ENCODE measurements around the gene MED27. TPM values are rescaled to one million over a fixed set of nuclear protein-coding genes. Genes with fewer than 3 reads are reported as not detected.
A peak's percentile ranks its signal among the peaks of the same experiment; 100 is the strongest.
"Not testable (repeated sequence)": the region's sequence is repeated elsewhere in the genome, so short reads cannot be mapped to it uniquely, and the experiment has no call there.

The MED27 gene
- total RNA-seq, 1 donor from 2014 or later, result 17.9 TPM

DNA sequence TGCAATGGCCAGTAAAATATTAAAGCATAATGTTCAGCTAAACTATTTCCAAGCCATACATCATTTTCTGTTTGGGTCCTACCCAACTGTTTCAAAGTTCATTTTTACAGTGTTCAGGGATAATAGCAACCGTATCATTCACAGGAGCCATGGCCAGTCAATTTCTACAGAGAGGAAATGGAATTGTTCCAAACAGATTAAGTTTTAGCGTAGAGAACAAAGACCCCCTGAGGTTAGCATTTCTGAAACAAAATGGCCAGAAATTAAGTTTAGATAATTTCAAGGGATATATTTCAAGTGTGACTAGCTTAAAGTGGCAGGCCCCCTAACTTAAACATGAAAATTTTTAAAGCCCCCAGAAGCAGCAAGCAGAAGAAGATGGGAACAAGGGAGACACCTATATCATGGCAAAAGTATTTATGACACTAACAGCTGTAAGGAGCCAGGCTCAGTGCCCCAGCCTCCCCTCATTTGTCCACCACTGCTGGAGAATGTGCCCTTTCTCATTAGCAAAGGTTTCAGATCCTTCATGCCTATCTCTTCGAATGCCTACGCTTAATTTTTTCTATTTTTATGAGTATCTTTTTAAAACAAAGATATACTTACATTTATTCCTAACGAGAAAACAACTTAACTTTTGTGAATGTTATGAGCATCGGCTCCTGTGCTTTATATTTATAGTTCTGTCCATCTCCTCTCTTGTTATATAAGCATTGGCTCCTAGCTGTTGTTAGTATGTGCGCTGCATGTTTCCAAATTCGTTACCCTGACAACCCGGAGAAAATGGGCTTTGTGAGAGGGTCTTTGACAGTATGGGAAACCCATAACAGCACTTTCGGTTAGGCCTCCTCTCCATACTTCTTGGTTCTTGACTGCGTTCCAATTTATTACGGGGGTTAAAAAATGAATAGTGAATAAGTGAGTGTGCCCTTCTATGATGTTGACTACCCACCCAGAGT is 116.3 kb downstream of the MED27 start:
- ATAC-seq, result no peak

DNA sequence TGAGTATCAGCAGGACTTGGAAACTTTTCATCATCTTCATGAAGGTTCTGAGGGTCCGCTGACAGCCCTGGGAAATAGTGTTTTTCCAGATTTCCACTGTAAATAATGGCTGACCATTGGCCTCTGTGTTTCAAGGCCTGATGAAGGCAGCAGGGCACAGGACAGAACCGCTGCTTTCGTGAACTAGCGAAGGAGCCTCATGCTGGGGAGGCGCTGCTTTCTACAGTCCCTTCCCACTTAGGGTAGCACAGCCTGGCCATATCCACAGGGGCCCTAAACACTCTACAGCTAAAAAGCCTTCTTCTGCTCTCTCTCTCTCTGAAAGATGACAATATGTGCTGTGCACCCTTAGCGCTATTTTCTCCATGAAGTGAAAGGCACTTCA is 118.2 kb downstream of the MED27 start:
- ATAC-seq, result no peak

DNA sequence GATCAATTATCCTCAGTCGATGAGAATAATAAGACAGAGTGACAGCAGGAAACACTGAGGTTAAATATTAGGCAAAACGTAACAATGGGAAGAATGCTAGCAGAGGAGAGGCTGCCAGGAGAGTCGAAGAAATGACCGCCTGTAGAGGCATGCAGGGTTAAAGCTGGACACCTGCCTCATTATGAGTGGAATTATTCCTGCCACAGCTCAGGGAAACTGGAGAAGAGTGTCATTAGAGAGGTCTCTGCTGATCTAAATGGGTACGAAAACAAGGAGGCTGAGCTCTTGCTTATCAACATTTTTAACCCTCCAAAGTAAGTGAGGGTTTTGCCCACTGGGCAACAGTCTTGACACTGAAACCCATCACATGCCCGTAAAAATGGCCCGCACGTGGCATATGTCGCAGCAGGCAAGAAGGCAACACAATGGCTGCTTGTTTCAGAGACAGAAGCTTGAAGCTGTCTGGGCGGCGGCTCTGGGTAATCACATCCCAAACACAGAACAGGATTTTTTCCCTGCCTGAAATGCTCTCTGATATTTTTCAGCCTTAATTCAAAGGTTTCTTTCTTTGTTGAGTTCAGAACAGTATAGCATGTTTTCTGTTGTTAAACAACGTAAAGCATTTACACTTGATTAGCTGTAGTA is 118.7 kb downstream of the MED27 start:
- peak; percentile 37 for ATAC-seq

DNA sequence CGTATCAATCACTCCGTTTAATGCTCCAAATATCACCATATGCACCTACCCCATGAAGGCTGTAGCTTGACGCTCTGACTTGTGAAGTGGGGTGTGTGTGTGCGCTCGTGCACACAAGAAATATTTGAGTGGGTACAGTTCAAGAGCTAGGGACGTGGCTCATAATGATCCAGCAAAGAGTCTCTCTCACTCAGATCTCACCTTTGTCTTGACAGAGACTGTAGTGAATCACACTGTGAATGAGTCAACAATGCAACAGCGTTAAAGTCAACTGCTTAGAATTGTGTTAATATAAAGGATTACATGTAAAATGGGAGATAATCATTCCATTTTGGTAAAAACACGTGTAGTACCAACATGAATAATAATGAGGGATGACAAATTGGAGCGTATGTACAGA is 119.4 kb downstream of the MED27 start:
- peak; percentile 77 for ATAC-seq

DNA sequence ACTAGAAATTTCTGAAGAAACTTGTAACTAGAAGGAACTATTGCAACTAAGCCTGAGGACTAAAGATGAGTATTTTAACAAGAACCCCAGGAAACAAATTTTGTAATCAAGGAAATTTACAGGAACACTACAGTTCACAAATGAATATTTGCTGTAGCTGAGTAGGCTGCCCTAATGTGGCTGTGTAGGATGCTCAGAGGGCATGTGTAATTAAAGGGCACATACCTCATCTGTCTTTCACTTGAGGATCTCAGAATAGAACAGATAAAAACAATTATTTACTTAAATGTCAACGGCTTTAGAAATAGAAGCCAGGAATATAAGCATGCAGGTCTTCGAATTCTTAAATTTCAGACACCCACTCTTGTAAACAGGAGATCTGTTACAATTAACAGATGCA is 119.8 kb downstream of the MED27 start:
- ATAC-seq, result no peak

DNA sequence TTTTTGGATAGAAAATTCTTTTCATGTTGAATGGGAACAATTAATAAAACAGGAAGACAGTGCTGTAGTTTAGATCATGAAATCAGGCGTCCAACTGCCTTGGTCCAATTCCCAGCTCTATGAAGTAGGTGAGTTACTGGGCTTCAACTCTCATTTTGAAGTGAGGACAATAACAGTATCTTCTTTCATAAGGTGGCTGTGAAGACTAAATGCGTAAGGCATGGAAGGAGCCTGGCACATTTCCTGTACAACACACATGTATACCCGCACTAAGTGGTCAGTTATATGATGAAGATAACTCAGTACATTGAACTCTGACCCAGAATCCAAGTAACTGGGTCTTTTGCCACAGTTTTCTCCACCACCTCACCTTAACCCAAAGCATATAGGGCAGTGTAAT is 120.6 kb downstream of the MED27 start:
- no peak for ATAC-seq

DNA sequence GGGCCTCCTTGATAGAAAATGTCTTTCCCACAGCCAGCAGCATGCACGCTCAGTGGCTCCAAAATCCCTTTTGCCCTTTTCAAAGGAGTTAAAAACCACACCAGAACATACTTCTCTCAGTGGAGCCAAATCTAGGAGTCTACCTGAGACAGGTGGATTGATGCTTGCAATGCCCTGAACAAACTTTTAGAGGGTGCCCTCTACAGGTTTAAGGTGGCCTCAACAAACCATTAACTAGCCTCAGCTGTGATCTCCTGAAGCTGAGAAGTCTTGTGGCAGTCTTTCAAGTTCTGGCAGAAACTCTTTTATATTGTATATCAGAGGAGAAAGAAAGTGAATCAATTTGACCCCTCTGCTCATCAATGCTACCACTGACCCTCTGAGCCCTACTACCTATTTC is 125.4 kb downstream of the MED27 start:
- ATAC-seq, result peak; percentile 53

DNA sequence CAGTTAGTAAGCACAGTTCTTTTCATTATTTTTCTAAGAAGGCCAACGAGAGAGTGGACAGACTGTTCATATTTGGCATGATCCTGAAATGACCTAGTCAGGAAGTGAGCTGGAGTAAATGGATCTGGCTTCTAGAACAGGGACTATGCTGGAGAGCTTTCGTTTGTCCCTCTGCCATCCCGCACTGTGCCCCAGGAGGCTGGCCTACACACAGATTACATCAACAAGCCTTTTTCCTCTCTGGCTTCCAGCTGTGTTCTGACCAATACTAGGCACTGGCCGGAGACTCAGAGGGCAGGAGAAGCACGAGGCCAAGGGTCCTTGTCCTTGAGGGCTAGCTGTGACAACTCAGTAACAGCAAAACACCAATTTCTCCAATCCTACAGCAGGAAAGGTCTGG is 127.8 kb downstream of the MED27 start:
- ATAC-seq, result no peak

DNA sequence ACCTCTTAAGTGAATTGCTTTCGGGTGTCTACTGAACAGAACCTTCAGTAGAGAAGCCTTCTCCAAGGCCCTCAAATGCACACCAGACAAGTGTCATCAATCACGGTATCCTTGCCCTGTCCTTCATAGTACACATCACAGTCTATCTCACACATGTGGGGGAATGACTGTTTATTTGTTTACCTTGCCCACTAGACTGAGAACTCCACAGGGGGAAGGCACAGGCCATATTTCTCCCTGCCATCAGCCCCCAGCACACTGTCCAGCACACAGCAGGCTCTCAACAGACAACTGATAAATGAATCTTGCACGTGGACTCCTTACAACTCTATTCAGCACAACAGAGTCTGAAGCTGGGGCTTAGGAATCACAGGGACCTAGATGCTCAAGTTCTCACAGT is 128.5 kb downstream of the MED27 start:
- no peak for ATAC-seq

DNA sequence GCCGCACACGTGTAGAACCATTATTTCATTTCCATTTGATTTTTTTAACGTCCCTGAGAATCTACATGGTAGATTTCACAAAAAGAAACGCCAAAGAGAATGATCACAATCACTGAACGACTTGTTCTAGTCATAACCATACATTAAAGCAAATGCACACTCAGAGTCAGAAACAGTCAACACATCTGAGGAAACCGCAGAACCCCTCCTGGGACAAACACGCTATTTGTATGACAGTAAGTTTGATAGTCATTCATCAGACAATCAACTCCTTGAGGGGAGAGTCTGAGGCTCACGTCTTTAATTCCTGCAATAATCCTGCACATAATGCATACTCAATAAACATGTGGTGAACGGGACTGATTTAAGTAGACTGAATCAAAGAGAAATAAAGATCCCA is 129.2 kb downstream of the MED27 start:
- no peak for ATAC-seq

DNA sequence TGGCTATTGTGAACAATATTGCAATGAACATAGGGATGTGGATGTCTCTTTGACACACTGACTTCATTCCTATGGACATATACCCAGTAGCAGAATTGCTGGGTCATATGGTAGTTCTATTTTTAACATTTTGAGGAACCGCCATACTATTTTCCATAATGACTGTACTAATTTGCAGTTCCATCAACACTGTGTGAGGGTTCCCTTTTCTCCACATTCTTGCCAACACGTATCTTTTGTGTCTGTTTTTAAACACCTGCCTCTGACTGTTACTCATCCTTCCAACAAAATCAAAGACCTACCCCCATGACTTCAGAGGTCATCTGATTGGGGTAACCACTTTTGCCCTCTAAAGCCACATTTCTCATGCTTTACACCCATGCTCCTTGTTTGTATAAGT is 133.5 kb downstream of the MED27 start:
- ATAC-seq, result no peak

DNA sequence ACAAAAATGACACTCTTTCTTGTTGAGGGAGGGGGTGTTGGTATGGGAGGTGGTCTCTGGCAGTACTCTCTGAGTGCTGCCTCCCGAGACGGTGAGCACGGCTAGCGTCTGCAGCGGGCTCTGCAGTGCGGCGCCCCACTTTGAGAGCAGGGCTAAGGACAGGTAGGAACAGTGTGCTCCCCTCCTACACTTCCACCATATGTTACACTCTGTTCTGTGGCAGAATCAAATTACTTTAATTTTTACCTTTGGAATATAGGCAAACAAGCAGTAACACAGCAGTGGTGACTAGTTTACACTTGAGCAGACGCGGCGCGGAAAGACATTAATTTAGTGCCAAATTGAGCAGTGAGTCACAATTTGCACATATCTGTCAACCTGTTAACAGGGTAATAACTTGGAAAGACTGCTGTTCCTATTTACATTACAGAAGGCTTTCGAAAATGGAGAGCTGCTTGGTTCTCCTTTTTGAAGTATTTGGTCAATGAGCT is 136.3 kb downstream of the MED27 start:
- ATAC-seq, result peak; percentile 84

DNA sequence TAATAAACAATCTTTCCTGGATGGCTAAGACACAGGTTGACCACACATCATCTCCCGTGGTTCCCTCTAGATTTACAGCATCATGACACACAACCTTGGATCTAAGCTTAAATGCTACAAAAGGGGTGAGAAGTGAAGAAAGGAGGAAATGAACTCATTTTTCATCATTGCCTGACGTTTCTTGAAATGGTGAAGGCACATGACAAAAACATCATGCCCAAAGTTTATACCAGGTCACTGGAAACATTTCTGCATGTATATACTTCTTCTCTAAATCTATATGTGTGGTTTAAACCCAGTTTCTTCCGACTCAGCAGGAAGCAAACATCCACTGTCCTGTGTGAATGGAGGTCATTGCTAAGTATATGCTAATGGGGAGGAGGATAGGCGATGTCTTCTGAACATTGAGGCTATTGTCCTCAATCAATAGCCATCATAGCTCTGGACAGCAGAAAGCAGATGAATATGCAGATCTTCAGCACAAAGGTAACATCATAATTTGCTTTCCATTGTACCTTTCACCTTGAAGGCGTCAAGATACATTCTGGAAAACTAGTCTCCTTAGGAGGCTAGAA is 137.4 kb downstream of the MED27 start:
- no peak for ATAC-seq

DNA sequence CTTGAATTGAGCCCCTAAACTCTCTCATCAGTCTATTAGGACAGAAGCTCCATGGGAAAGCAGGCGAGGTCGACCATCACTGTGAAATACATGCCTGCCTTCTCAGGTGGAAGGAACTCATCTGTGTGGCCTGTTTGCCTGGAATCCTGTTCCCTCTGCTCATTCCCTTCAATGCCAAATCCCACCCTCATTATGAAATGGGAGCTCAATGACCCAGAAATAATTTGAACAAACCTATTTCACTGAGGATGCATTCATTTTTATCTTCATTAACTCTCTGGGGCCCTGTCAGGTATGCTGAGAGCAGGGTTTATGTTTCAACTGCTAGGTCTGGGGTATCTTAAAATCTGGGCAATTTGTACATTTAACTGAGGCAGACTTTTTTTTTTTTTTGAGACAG is 142.2 kb downstream of the MED27 start:
- ATAC-seq, result no peak

DNA sequence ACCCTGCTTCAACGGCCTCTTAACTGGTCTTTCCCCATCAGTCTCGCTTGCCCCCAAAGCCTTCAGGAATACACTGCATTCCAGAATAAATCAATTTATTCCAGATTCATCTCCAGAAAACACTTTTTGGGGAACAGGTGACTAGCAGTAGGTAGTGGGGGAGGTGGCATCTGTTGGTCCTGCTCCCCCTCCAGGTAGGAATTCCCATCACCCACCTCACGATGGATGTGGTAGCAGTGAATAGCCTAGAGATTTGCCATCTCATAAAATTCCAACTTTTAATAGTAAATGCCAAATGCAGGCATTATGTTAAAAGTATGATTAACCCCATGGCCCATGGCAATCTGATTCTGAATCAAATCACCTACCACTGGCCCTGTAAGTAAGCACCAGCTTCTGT is 142.7 kb downstream of the MED27 start:
- no peak for ATAC-seq

DNA sequence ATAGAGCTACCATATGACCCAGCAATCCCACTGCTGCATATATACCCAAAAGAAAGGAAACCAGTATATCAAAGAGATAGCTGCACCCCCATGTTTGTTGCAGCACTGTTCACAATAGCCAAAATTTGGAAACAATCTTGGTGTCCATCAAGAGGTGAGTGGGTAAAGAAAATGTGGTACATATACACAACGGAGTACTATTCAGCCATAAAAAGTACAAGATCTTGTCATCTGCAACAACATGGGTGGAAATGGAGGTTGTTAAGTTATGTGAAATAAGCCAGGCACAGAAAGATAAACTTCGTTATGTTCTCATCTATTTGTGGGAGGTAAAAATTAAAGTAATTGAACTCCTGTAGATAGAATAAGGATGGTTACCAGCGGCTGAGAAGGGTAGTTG is 145.0 kb downstream of the MED27 start:
- no peak for ATAC-seq

DNA sequence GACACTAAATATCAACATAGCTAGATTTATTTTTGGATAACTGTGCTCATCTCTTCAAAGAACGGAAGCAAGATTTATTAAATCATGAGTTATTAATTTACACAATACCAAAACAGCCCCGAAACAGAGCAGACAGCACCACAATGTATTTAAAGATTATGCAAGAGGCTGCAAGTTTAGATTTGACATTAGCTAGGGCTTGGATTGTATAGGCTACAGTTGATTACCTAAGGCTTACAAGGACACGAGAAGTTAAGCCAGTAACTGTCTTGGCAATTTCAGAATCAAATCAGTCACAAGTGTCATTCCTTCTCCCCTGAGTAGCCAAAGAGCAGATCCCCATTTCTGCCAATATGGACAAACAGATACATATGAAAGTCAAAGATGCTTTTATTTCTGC is 152.6 kb downstream of the MED27 start:
- peak; percentile 73 for ATAC-seq

DNA sequence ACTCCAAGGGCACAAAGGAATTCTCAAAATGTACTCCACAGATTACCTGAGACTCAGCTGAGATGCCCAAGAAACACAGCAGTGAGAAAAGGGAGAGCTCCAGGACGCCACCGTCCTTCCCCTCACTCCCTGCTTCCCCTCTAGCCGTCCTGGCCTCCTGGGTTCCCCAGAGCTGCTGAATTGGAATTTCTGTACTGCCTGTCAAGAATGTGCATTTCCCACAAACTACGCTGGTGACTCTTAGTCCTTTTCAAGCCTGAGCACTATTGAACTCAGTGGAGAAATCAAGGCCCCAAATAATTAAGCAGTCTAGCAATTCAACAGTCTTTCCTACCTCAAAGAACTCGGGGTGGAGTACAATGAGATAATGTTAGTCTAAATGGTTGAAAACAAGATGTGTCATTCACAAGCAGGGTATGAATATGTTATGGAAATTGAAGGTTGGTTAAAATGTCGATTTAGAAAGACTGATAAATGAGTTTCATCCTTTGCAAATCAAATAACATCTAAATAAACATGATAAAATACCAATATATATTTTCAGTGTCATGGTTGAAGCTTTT is 153.2 kb downstream of the MED27 start:
- ATAC-seq, result no peak

DNA sequence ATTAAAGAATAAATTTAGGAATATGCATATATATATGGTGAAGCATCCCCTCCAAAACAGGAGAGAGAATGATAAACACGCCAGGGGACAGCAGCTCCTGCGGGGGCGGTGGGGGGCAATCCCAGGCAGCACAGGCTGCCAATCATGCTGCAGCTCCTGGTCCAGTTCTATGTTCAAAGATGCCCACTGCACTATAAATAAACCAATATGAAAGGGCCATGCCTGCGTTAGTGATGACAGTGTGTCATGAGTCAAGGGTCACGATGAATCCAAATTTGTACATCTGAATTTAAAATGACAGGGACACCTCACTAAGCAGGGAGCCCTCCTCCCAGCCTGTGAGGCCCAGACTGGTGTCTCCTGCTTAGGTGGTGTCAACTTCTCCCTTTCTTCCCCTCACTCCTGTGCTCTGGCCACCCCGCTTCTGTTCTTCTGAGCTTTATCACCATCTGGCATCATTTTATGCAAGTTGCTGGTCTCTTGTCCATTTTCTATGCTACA is 153.9 kb downstream of the MED27 start:
- ATAC-seq, result no peak

DNA sequence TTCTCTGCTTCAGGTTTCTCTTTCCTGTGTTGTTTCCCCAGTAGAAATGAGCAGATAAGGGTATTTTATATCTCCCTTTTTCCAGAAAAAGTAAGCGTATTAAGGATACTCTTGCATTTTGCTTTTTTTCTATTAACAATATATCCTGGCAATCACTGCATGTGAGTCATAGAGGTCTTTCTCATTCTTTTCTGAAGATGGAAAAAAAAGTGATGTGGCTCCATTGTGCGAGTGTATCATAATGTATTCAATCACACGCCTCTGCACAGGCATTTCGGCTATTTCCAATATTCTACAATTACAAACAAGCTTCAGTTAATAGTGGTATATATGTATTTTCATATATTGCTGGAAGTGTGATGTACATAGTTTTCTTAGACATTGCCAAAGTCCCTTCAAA is 155.9 kb downstream of the MED27 start:
- no peak for ATAC-seq

DNA sequence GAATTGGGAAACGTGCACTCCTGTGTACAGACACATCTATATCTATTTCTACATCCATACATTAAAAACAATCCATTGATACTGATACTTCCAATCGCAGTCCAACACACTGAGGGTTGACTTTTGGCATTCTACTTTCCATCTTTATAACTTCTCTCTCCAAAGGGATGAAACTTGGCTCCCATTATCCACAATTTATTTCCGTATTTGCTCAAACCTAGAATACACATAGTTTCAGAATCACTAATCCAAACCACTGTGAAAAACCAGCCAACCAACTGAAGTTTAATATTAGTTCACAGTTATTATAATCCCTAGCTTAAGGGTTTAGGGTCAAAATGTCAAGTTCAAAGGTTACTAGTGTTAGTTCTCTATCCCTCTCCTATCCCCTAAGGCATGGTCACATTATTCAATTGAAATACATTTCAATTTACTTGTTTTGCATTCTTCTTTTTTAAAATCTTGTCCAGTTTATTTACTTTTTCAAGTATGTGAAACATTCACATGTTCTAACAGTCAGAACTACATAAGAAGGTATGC is 156.5 kb downstream of the MED27 start:
- ATAC-seq, result no peak

DNA sequence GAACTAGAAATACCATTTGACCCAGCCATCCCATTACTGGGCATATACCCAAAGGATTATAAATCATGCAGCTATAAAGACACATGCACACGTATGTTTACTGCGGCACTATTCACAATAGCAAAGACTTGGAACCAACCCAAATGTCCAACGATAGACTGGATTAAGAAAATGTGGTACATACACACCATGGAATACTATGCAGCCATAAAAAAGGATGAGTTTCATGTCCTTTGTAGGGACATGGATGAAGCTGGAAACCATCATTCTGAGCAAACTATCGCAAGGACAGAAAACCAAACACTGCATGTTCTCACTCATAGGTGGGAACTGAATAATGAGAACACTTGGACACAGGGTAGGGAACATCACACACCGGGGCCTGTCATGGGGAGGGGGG is 158.0 kb downstream of the MED27 start:
- not testable (repeated sequence) for ATAC-seq

DNA sequence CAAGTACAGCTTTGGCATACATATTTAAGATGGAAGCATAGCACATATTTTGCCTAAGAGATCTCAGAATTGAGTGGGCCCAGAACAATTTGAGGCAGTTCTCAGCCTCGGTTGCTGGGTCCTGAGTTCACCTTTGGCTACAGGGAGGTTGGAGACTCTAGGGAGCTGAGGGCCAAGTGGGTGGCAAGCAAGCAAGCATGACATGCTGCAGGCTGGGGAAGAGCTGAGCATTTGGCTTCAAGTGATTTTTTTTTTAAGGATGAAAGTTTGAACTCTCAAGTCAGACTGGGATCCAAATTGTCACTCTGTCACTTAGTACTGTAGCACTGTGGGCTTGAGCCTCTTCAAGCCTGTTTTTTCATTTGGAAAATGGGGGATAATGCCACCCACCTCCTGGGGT is 160.5 kb downstream of the MED27 start:
- no peak for ATAC-seq

All from esophagus mucosa (tissue), 1 donor.